LNCAP (cell line): ENCODE measurements around the gene HCAR3.
"Not testable (repeated sequence)": the region's sequence is repeated elsewhere in the genome, so short reads cannot be mapped to it uniquely, and the experiment has no call there.

Experiments used
- CTCF ChIP-seq: fragments of 450-650 bp; IDR thresholded peaks from 2 replicates; pipeline ENCODE4 v1.5.1; 2017; ENCODE audit warnings: mild to moderate bottlenecking

HCAR3 gene

GRCh38 chr12:122726080-122726558, 9.5 kb upstream of the HCAR3 start:
- no peak for TF ChIP-seq CTCF

- no peak for TF ChIP-seq CTCF
Measured at GRCh38 chr12:122725452-122726079, 9.0 kb upstream of the HCAR3 start.

DNA sequence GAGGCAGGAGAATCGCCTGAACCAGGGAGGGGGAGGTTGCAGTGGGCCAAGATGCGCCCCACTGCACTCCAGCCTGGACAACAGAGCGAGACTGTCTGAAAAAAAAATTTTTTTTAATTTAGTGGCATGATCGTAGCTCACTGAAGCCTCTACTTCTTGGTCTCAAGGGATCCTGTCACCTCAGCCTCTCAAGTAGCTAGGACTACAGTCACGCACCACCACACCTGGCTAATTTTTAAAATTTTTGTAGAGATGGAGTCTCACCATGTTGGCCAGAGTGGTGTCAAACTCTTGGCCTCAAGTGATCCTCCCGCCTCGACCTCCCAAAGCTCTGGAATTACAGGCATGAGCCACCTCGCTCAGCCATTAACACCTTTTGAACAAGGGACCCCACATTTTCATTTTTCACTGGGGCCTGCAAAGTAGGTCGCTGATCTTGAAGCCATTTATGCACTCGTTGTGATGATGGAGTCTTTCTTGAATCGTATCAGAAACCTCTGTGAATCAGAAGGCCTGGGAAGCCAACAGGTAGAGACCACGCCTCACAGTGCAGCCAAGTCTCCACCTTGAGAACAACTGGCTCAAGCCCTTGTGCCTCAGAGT, 8.1 kb upstream of the HCAR3 start:
- TF ChIP-seq CTCF, result no peak

DNA sequence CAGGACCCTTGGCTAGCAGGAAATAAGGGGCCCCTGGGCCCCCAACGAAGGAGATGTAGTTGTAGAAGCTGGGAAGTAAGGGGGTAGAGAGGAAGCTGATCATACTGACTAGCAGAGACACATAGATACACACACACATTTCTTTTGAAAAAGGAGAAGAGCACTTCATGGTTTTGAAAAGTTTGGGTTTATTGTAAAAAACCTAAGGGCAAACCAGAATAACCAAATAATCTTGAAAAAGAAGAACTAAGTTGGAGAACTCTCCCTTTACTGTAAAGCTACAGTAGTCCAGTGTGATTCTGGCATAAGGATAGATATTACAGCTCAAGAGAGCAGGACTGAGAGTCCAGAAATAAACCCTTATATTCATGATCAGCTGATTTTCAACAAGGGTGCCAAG, 5.8 kb upstream of the HCAR3 start:
- TF ChIP-seq CTCF, result no peak

- no peak for TF ChIP-seq CTCF
Measured at GRCh38 chr12:122721057-122721545, 4.5 kb upstream of the HCAR3 start.

- not testable (repeated sequence) for TF ChIP-seq CTCF
Measured at GRCh38 chr12:122702890-122703611, 13.6 kb downstream of the HCAR3 start, which contains the start of gene HCAR2. TSS of gene HCAR2 (minus strand) at chr12:122703357. CDS start at chr12:122703283, 74 bp downstream.

DNA sequence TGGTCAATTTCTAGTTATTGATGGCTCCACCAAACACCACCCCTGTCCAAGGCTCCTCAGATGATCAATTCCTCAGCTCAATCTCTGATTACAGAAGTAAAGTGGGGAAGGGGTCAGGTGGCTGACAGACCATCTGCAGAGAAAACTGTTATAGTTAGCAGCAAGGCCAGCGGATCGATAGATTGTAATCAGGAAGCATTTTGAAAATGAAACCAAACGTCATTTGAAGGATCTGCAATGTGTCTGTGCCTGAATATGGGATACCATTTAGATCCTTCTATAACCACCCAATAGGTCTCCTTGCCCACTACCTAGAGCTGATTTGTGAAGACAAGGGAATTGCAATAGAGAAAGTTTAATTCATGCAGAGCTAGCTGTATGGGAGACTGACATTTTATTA, 25.0 kb downstream of the HCAR3 start:
- TF ChIP-seq CTCF, result no peak
